SK-N-DZ (cell line): ENCODE results near the gene GOPC.
"Not testable (repeated sequence)": the region's sequence is repeated elsewhere in the genome, so short reads cannot be mapped to it uniquely, and the experiment has no call there.

ENCODE experiments used
- DNase-seq: peaks from one replicate; pipeline ENCODE4 v3.0.0-alpha.2; 2015; ENCODE audit warnings: low spot score

GOPC gene

GRCh38 chr6:117548797-117549301 lies 53.5 kb downstream of the GOPC start:
- no peak for DNase-seq

DNA sequence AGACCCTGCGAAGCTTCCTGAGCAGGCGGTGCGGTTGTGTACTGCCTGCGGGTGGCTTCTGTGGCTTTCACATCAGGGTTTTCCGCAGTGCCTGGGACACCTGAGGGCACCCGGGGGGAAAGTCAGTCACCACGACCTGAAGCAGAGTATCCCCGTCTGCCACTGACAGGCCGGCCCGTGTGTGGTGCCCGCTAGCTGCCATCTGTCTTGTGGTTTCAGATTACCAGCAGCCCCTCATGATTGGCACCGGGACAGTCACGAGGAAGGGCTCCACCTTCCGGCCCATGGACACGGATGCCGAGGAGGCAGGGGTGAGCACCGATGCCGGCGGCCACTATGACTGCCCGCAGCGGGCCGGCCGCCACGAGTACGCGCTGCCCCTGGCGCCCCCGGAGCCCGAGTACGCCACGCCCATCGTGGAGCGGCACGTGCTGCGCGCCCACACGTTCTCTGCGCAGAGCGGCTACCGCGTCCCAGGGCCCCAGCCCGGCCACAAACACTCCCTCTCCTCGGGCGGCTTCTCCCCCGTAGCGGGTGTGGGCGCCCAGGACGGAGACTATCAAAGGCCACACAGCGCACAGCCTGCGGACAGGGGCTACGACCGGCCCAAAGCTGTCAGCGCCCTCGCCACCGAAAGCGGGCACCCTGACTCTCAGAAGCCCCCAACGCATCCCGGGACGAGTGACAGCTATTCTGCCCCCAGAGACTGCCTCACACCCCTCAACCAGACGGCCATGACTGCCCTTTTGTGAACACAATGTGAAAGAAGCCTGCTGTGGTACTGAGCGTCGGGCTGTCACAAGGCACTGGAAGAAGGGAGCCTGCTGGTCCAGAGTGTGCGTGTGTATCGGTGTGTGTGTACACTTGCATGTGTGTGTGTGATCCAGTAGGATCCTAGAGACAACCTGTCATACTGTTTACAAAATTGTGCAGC lies 54.4 kb downstream of the GOPC start:
- DNase-seq = no peak

GRCh38 chr6:117546674-117547073 lies 55.6 kb downstream of the GOPC start:
- DNase-seq = no peak

- DNase-seq = no peak
These were observed 57.1 kb downstream of the GOPC start for GRCh38 chr6:117545161-117545595.

- peak; percentile 9 for DNase-seq
These were observed 57.6 kb downstream of the GOPC start for GRCh38 chr6:117544716-117545115.

DNA sequence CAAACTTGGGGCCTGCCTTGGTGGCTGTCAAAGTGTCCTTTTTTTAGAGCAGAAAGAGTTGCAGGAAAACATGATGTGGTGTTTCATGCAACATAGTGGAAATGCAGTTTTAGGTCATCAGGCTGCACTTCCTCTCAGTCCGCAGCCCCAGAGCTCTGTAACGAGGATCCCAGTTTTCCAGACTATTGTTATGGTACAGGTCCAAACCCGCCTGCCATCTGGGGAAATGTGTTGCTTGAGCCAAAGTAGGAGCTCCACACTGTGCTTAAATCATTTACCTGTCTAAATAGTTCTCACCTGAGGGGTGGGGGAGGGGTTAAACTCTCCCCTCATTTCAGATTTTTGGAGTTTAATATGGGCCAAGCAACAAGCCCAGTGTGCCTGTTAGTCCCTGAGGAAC lies 59.8 kb downstream of the GOPC start:
- DNase-seq = no peak

DNA sequence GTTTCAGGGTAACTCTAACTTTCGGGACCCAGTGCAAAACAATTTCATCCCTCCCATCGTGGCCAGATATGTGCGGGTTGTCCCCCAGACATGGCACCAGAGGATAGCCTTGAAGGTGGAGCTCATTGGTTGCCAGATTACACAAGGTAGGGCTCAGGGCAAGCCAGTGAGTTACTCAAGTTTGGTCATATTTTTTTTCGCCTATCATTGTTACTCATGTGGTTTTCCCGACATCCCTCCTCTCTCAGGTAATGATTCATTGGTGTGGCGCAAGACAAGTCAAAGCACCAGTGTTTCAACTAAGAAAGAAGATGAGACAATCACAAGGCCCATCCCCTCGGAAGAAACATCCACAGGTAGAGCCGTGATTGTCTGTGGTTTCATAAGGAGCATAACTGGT lies 61.6 kb downstream of the GOPC start:
- no peak for DNase-seq

DNA sequence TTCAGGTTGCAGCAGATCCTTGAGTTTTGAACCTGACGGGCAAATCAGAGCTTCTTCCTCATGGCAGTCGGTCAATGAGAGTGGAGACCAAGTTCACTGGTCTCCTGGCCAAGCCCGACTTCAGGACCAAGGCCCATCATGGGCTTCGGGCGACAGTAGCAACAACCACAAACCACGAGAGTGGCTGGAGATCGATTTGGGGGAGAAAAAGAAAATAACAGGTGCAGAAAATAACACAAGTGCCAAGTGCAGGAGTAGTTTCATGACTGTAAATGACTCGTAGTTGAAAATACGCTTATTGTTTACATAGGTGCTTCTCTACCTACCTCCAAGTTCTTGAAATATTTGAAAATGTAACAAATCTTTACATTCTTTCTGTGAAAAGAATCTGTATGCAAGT lies 63.7 kb downstream of the GOPC start:
- no peak for DNase-seq

- DNase-seq = no peak
These were observed 66.0 kb downstream of the GOPC start for GRCh38 chr6:117536317-117536716.

DNA sequence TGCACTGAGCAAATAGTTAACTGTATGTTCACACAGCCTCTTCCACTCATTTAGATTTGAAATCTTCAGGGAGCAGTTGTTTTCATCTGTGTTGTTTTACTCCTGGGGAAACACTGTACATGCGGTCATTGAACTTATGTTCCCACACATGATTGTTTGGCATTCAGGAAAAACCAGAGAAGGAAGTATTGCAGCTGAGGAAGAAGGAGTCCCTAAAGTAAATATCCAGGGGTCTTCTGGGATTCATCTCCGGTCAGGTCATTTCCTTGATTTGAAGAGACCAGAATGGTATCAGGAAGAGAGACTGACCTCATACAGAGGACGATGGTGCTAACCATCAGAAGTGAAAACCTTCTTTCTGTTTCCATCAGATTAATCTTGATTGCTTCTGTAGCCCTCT lies 67.3 kb downstream of the GOPC start:
- DNase-seq = no peak

- DNase-seq = no peak
These were observed 68.5 kb downstream of the GOPC start for GRCh38 chr6:117533775-117534174.

GRCh38 chr6:117531809-117532725 lies 70.2 kb downstream of the GOPC start:
- no peak for DNase-seq

DNA sequence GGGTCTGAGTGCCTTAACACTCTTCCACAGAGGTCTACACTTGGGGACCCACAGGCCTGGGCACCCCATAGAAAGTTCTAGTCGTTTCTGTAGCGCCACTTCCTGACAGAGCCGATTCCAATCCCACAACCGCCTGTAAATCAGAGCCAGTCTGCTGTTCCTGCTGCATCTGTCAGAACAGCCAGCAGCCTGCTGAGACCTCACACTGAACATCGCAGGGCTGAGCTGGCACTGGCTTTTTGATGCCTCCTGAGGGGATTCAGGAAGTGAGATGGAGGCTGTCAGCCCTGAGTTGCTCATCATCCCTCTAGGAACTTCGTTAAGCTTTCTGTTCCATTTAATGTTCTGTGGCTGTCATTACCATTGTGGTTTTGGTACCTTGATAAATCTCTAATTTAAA lies 71.0 kb downstream of the GOPC start:
- DNase-seq = no peak

DNA sequence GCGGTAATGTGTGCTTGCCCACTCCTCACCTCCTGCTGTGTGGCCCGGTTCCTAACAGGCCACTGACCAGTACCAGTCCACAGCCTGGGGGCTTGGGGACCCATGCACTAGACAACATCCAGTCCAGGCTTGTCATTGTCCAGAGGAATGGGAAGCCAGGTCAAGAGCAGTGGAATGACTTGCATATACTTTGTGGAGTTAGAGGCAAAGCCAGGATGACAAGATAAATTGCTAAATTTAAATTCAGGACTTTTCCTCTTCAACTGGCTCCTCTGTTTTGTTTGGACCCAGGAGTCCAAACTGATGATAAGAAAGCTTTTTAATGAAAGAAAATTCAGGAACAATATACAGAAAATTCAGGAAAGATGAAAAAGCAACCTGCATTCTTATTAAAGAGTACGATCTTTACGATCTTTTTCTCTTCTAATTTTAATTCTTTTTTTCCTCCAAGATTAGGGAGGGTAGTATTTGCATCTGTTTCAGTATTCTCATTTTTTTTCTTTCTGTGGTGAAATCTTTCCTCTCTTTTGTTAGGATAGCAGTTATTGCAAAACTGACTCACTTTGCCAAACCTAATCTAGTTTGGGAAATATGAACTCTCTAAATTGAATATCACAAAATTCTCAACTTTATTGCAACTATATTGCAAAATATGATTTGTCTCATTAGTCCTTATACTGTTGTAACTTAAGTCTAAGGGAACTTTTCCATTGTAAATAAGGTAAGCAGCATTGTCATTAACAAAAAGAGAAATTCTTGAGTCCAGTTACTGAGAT lies 71.7 kb downstream of the GOPC start:
- no peak for DNase-seq

- DNase-seq = no peak
These were observed 76.7 kb downstream of the GOPC start for GRCh38 chr6:117525607-117526006.

GRCh38 chr6:117521791-117522502 lies 80.4 kb downstream of the GOPC start:
- no peak for DNase-seq

- DNase-seq = no peak
These were observed 81.5 kb downstream of the GOPC start for GRCh38 chr6:117520603-117521395.

DNA sequence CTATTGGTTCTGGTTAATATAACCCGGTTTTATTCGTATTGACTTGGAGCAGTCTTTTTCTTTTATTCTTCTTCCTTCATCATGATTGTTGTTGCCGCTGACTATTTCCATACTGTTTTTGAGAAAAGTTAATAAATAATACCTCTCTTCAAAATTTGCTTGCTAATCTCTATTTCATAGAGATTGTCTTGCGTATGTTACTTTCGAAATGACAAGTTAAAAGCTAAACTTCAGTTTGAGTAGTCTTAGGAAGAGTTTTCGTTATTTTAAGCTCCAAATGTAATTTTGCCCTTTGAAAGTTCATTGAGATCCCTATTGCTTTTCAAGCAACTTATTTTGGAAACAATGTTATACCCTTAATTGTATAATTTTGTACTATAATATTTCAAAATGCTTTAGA lies 83.4 kb downstream of the GOPC start:
- no peak for DNase-seq

DNA sequence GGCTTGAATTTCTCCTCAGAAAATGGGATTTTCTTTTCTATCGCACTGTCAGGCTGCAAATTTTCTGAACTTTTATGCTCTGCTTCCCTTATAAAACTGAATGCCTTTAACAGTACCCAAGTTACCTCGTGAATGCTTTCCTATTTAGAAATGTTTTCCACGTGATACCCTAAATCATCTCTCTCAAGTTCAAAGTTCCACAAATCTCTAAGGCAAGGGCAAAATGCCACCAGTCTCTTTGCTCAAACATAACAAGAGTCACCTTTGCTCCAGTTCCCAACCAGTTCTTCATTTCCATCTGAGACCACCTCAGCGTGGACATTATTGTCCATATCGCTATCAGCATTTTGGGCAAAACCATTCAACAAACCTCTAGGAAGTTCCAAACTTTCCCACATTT lies 84.3 kb downstream of the GOPC start:
- not testable (repeated sequence) for DNase-seq

- no peak for DNase-seq
These were observed 87.0 kb downstream of the GOPC start for GRCh38 chr6:117515326-117515725.
